GM21619 (cell line): ENCODE measurements around the gene SLIT1.
"Not testable (repeated sequence)": the region's sequence is repeated elsewhere in the genome, so short reads cannot be mapped to it uniquely, and the experiment has no call there.

ENCODE experiments used
- ATAC-seq: cut with Tn5 transposase; IDR thresholded peaks from one replicate; pipeline ENCODE4 v1.9.1; 2021; ENCODE audit not compliant: unreplicated experiment

Gene SLIT1

GRCh38 chr10:97087296-97087695, 98.5 kb downstream of the SLIT1 start:
- no peak for ATAC-seq

- no peak for ATAC-seq
These were observed 99.2 kb downstream of the SLIT1 start for GRCh38 chr10:97086530-97086929.

- ATAC-seq = no peak
These were observed 102.4 kb downstream of the SLIT1 start for GRCh38 chr10:97083228-97083829.

DNA sequence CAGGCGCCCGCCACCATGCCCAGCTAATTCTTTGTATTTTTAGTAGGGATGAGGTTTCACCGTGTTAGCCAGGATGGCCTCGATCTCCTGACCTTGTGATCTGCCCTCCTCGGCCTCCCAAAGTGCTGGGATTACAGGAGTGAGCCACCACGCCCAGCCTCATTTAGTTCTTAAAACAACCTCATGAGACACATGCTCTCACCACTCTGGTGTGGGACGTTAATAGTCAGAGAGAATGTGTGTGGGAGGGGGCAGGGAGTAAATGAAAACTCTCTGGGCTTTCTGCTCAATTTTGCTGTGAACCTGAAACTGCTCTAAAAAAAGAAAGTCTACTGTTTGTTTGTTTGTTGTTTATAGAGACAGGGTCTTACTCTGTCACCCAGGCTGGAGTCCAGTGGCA, 103.2 kb downstream of the SLIT1 start:
- ATAC-seq = not testable (repeated sequence)

GRCh38 chr10:97081621-97082235, 104.0 kb downstream of the SLIT1 start:
- no peak for ATAC-seq

DNA sequence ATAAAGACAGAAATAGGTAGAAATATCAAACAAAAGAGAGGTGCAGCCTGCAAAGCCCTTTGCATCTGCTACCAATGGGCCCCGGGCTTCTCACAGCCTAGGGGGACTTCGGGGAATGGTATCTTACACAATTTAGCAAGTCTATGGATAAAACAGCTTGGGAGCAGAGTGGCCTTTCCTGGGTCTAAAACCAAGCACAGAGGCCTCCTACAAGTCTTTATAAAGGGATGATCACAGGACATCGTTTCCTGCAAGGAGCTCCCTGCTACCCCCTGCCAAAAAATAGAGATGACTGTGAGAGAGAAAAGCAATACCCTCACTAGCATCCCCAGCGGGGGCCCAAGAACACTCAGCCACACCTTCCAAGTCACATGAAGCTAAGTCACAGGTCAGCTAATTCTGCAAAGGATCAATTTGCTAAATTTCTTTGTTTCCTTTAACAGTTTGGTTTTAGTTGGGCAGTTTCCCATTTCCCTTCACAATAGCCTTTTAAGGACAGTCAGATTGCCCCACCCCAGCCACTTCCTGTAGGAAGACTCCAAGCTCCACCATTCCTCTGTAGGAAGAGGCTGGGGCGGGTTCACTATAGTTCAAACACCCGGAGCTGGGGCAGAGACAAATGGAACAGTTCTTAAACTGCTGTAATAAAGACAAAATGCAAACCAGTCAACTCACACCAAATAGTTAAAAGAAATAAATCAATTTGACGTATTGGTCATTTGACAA, 105.5 kb downstream of the SLIT1 start:
- no peak for ATAC-seq

DNA sequence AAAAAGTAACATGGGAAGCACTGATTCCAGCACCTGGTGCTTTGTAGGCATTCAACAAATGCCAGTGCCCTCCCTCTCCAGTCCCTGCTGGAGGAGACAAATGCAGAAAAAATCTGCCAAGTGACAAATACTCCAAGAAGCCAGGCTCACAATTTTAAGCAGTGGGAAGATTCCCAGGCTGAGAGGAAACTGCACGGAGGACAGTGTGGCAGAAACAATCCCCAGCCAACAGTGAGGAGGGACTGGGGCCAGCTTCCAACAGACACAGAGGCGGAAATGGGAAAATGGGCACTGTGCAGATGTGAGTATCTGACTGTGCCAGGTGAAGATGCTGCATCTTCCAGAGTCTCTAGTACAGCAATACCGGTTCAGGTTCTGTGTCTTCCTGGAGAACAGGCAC, 106.3 kb downstream of the SLIT1 start:
- ATAC-seq = no peak

GRCh38 chr10:97078938-97079445, 106.8 kb downstream of the SLIT1 start:
- ATAC-seq = no peak

DNA sequence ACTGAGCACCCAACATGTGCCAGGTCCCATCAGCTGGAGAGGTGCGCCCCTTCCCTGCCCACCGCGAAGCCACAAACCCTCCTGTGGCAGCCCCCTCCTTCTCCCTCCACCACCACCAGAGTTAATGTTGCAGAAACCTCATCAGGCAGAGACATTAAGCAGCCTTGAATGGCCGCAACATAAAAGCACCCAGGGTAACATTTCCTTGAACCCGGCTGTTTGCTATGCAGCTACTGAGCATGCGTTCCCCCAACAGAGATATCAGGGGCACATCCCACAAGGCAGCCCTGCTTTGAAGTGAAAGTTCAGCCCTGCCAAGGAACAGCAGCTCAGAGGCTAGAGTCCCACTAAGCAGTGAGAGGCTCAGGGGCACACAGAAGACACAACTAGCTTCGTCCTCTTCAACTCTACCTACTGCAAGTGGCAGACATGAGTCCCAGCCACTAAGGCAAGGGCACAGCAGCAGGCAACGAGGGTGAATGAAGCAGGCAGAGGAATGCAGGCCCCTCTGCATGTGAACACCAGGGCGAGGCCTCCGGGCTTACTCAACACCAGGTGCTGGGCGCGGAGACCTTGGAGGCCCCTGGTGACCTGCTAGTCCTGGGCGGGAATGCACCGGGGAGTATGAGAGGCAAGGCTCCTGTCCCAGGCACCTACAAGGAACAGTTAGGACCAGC, 107.4 kb downstream of the SLIT1 start:
- ATAC-seq = no peak

DNA sequence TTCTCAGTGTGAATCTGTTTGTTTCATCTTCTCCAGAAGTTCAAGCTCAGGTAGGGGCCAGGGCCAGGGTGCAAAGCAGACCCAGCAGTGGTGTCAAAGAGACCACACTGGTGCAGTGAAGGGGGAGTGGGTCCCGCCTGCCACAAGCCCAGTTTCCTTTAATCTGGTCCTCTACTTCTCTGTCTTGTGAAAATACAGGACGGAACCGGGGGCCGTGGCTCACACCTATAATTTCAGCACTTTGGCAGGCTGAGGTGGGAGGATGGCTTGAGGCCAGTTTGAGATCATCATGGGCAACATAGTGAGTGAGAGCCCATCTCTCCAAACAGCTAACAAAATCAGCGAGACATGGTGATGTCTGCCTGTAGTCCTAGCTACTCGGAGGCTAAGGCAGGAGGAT, 109.0 kb downstream of the SLIT1 start:
- no peak for ATAC-seq

GRCh38 chr10:97075961-97076525, 109.7 kb downstream of the SLIT1 start:
- ATAC-seq = no peak

DNA sequence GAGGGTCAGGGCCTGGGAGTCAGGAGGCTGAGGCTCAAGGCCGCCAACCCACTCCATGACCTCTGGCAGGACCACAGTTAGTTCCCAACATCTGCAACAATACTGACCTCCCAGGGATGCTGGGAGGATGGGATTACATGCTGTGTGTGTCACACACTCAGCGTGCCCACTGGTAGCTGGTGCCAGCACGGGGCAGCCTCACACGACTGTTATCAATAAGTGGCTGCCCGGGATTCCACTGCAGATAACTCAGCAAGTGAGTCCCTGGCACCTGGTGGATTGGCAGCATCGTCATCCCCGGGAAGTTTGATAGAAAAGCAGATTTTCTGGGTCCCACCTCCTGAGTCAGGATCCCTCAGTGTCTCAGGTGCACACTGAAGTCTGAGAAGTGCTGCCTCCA, 110.3 kb downstream of the SLIT1 start:
- no peak for ATAC-seq

GRCh38 chr10:97074256-97075145, 111.3 kb downstream of the SLIT1 start:
- ATAC-seq = no peak

GRCh38 chr10:97072851-97073665, 112.7 kb downstream of the SLIT1 start:
- no peak for ATAC-seq

DNA sequence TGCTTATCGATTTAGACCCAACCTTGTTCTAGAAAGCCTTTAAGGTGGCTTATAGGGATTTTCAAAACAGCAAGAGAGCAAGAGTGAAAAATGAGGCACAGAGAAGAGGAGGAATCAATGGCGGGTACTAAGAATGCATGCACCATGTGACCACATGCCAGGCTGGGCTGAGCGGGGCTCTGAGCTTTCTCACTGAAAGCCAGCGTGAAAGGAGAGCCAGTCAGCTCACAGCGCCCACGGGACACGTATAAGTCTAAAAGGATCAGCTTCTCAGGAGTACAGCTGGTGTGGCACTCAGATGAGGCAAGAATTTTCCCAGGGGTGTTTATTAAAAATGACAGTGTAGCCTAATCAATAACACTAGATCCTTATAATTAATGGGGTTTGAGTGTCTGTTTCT, 114.3 kb downstream of the SLIT1 start:
- no peak for ATAC-seq

DNA sequence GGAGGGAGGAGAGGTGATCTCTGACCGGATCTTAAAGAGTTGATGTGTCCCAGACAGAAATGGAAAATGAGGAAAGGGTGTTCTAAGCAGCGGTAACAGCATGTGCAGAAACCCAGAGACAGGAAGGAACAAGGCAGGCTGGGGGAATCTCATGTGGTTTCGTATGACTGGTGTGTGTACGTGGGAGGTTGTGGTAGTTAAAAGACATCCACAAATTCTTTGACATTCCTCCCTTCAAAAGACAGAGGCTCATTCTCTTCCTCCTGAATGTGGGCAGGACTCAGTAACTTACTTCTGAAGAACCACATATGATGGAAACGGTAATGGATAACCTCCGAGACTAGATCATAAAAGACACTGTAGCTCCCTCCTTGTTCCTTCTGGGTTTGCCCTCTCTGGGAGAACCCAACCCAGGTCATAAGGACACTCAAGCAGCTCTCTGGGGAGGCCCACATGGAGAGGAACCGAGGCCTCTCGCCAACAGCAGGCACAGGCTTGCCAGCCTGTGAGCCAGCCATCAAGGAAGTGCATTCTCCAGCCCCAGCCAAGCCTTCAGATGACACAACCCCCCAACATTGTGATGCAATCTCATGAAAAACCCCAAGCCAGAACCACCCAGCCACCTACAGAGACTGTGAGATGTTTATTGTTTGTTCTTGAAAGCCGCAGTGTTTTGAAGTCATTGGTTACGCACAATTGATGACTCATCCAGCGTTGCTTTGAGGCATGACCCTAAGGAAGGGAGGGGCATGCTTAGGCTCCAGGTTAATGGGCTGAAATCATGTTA, 116.0 kb downstream of the SLIT1 start:
- no peak for ATAC-seq

GRCh38 chr10:97069026-97069425, 116.7 kb downstream of the SLIT1 start:
- no peak for ATAC-seq

GRCh38 chr10:97067716-97068391, 117.9 kb downstream of the SLIT1 start:
- ATAC-seq = no peak
